ENCODE results near the gene ANKRD24.
"Not testable (repeated sequence)": the region's sequence is repeated elsewhere in the genome, so short reads cannot be mapped to it uniquely, and the experiment has no call there.

Gene ANKRD24

GRCh38 chr19:4227771-4228170 is 45.3 kb downstream of the ANKRD24 start:
- Histone ChIP-seq H3K9me2 (replicated peaks; ENCODE audit: low read depth, low read length) (no peaks in the 10 kb centered on the region), H3K4me3 (ENCODE audit: low read length, poor library complexity, severe bottlenecking) (no peak overlapping the region), H2AFZ (ENCODE audit: low read length) (no peak overlapping the region), H3K4me2 (ENCODE audit: low read depth, low read length, poor library complexity, severe bottlenecking) (no peak overlapping the region), H3F3A (ENCODE audit: low read depth) (no peaks in the 10 kb centered on the region), H3K79me2 (ENCODE audit: insufficient read depth, low read length) (no peaks in the 10 kb centered on the region), H3K9me3 (ENCODE audit: insufficient read depth, low read depth, low read length) (no peaks in the 10 kb centered on the region), H3K27me3 (ENCODE audit: insufficient read depth, low read length, poor library complexity, severe bottlenecking) (peaks cover 11% of the 10 kb centered on the region), H4K20me1 (ENCODE audit: insufficient read depth, low read length, poor library complexity, severe bottlenecking) (no peaks in the 10 kb centered on the region), H3K9ac (ENCODE audit: low read depth, low read length, poor library complexity, severe bottlenecking) (no peak overlapping the region), H3K36me3 (ENCODE audit: insufficient read depth, low read length) (no peaks in the 10 kb centered on the region), H3K4me1 (ENCODE audit: insufficient read depth, low read length, poor library complexity, severe bottlenecking) (no peaks in the 10 kb centered on the region)
- no peak for TF ChIP-seq CTCF (conservative IDR thresholded peaks at IDR 0.05; ENCODE audit: low read length)
- TF ChIP-seq EZH2phosphoT487 (IDR thresholded peaks at IDR 0.05; ENCODE audit: borderline replicate concordance): no peak

- Histone ChIP-seq H3K9me3 (ENCODE audit: insufficient read depth, low read depth, low read length) (no peaks in the 10 kb centered on the region), H4K20me1 (ENCODE audit: insufficient read depth, low read length, poor library complexity, severe bottlenecking) (no peaks in the 10 kb centered on the region), H3K36me3 (ENCODE audit: insufficient read depth, low read length) (no peaks in the 10 kb centered on the region), H3K27me3 (ENCODE audit: insufficient read depth, low read length, poor library complexity, severe bottlenecking) (peaks cover 11% of the 10 kb centered on the region), H3K9me2 (replicated peaks; ENCODE audit: low read depth, low read length) (no peaks in the 10 kb centered on the region), H3K79me2 (ENCODE audit: insufficient read depth, low read length) (no peaks in the 10 kb centered on the region), H2AFZ (ENCODE audit: low read length) (no peak overlapping the region), H3K4me2 (ENCODE audit: low read depth, low read length, poor library complexity, severe bottlenecking) (no peak overlapping the region), H3K4me1 (ENCODE audit: insufficient read depth, low read length, poor library complexity, severe bottlenecking) (no peaks in the 10 kb centered on the region), H3F3A (ENCODE audit: low read depth) (no peaks in the 10 kb centered on the region), H3K9ac (ENCODE audit: low read depth, low read length, poor library complexity, severe bottlenecking) (no peak overlapping the region), H3K4me3 (ENCODE audit: low read length, poor library complexity, severe bottlenecking) (no peak overlapping the region)
- TF ChIP-seq CTCF (conservative IDR thresholded peaks at IDR 0.05; ENCODE audit: low read length) (no peak), EZH2phosphoT487 (IDR thresholded peaks at IDR 0.05; ENCODE audit: borderline replicate concordance) (no peak)
Measured at GRCh38 chr19:4228765-4229178, 46.3 kb downstream of the ANKRD24 start.

GRCh38 chr19:4229179-4229931 is 46.9 kb downstream of the ANKRD24 start, which contains the start of gene EBI3:
Gene EBI3, plus strand, starts transcription at chr19:4229523. Its CDS starts 28 bp downstream, at chr19:4229551.
- H3K36me3 ChIP-seq (ENCODE audit: insufficient read depth, low read length): no peaks in the 10 kb centered on the region
- no peak within 1 kb of the TSS for H3K4me2 ChIP-seq (ENCODE audit: low read depth, low read length, poor library complexity, severe bottlenecking)
- TF ChIP-seq EZH2phosphoT487 (IDR thresholded peaks at IDR 0.05; ENCODE audit: borderline replicate concordance) (no peak), CTCF (conservative IDR thresholded peaks at IDR 0.05; ENCODE audit: low read length) (no peak)
- H3K27me3 ChIP-seq (ENCODE audit: insufficient read depth, low read length, poor library complexity, severe bottlenecking): peaks cover 11% of the 10 kb centered on the region
- H2AFZ ChIP-seq (ENCODE audit: low read length): no peak within 1 kb of the TSS
- no peak within 1 kb of the TSS for H3K4me3 ChIP-seq (ENCODE audit: low read length, poor library complexity, severe bottlenecking)
- H3K9ac ChIP-seq (ENCODE audit: low read depth, low read length, poor library complexity, severe bottlenecking): no peak within 1 kb of the TSS
- no peaks in the 10 kb centered on the region for H3K4me1 ChIP-seq (ENCODE audit: insufficient read depth, low read length, poor library complexity, severe bottlenecking)
- H3K9me2 ChIP-seq (replicated peaks; ENCODE audit: low read depth, low read length): no peaks in the 10 kb centered on the region
- H3F3A ChIP-seq (ENCODE audit: low read depth): no peaks in the 10 kb centered on the region
- no peaks in the 10 kb centered on the region for H3K9me3 ChIP-seq (ENCODE audit: insufficient read depth, low read depth, low read length)
- no peaks in the 10 kb centered on the region for H3K79me2 ChIP-seq (ENCODE audit: insufficient read depth, low read length)
- H4K20me1 ChIP-seq (ENCODE audit: insufficient read depth, low read length, poor library complexity, severe bottlenecking): no peaks in the 10 kb centered on the region

- H3K9me3 ChIP-seq (ENCODE audit: insufficient read depth, low read depth, low read length); H3K36me3 ChIP-seq (ENCODE audit: insufficient read depth, low read length); H4K20me1 ChIP-seq (ENCODE audit: insufficient read depth, low read length, poor library complexity, severe bottlenecking); H3K9me2 ChIP-seq (replicated peaks; ENCODE audit: low read depth, low read length); H3K4me1 ChIP-seq (ENCODE audit: insufficient read depth, low read length, poor library complexity, severe bottlenecking); H3F3A ChIP-seq (ENCODE audit: low read depth); H3K9ac ChIP-seq (ENCODE audit: low read depth, low read length, poor library complexity, severe bottlenecking); H3K79me2 ChIP-seq (ENCODE audit: insufficient read depth, low read length); H3K4me2 ChIP-seq (ENCODE audit: low read depth, low read length, poor library complexity, severe bottlenecking); H2AFZ ChIP-seq (ENCODE audit: low read length); H3K4me3 ChIP-seq (ENCODE audit: low read length, poor library complexity, severe bottlenecking): not testable (repeated sequence)
- peaks cover 11% of the 10 kb centered on the region for H3K27me3 ChIP-seq (ENCODE audit: insufficient read depth, low read length, poor library complexity, severe bottlenecking)
Measured at GRCh38 chr19:4230237-4230636, 47.7 kb downstream of the ANKRD24 start.

GRCh38 chr19:4231521-4231920 is 49.0 kb downstream of the ANKRD24 start:
- H3F3A ChIP-seq (ENCODE audit: low read depth); H3K36me3 ChIP-seq (ENCODE audit: insufficient read depth, low read length); H3K4me2 ChIP-seq (ENCODE audit: low read depth, low read length, poor library complexity, severe bottlenecking); H3K4me1 ChIP-seq (ENCODE audit: insufficient read depth, low read length, poor library complexity, severe bottlenecking); H2AFZ ChIP-seq (ENCODE audit: low read length); H3K79me2 ChIP-seq (ENCODE audit: insufficient read depth, low read length); H3K9me2 ChIP-seq (replicated peaks; ENCODE audit: low read depth, low read length); H3K9me3 ChIP-seq (ENCODE audit: insufficient read depth, low read depth, low read length); H4K20me1 ChIP-seq (ENCODE audit: insufficient read depth, low read length, poor library complexity, severe bottlenecking); H3K4me3 ChIP-seq (ENCODE audit: low read length, poor library complexity, severe bottlenecking); H3K9ac ChIP-seq (ENCODE audit: low read depth, low read length, poor library complexity, severe bottlenecking): not testable (repeated sequence)
- H3K27me3 ChIP-seq (ENCODE audit: insufficient read depth, low read length, poor library complexity, severe bottlenecking): peaks cover 11% of the 10 kb centered on the region
